HK-2 (cell line): ENCODE measurements around the gene DIAPH2.

Source experiments
- DNase-seq: peaks from one replicate; pipeline ENCODE4 v3.0.0-alpha.2; 2018; ENCODE audit not compliant: unreplicated experiment

DIAPH2 gene

DNA sequence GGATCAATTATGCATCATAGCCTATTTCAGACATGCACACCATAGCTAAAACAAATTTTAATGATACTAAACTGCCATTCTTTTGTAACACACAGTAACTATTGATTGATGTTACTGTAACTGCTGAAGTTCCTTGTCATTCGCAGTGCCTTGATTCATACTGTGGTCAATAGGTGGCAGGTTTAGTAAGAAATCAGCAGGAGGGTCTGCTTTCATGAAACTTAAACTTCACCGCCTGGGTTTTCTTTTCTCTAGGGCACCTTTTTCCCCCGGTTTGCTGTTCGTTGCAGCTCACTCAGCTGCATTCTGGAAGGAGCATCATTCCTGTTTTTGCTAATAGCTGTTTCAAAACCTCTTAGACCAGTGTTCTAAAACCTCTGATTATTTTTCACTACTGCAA is 287.2 kb downstream of the DIAPH2 start:
- no peak for DNase-seq

DNA sequence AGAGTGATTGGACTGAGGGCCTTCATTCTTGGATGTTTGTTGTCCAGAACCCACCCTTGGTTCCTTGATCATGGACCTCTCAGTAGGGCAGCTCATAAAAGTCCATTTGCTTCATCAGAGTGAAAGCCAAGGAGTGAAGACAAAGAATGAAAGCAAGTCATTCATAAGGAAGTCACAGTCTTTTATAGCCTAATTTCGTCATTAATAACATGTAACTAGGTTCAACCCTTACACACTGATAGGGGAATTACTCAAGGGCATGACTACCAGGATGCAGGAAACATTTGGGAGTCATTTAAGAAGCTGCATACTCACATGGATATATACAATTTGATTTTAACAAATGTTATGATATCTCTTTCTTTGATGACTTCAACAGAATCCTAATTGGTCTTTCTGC is 294.3 kb downstream of the DIAPH2 start:
- DNase-seq = no peak

GRCh38 chrX:96979766-96980165 is 295.1 kb downstream of the DIAPH2 start:
- no peak for DNase-seq

GRCh38 chrX:96982161-96982560 is 297.5 kb downstream of the DIAPH2 start:
- DNase-seq = no peak

GRCh38 chrX:96984538-96984937 is 299.9 kb downstream of the DIAPH2 start:
- no peak for DNase-seq

GRCh38 chrX:96985046-96985445 is 300.4 kb downstream of the DIAPH2 start:
- no peak for DNase-seq

- DNase-seq = no peak
Observed at GRCh38 chrX:96987228-96987627, 302.6 kb downstream of the DIAPH2 start.

DNA sequence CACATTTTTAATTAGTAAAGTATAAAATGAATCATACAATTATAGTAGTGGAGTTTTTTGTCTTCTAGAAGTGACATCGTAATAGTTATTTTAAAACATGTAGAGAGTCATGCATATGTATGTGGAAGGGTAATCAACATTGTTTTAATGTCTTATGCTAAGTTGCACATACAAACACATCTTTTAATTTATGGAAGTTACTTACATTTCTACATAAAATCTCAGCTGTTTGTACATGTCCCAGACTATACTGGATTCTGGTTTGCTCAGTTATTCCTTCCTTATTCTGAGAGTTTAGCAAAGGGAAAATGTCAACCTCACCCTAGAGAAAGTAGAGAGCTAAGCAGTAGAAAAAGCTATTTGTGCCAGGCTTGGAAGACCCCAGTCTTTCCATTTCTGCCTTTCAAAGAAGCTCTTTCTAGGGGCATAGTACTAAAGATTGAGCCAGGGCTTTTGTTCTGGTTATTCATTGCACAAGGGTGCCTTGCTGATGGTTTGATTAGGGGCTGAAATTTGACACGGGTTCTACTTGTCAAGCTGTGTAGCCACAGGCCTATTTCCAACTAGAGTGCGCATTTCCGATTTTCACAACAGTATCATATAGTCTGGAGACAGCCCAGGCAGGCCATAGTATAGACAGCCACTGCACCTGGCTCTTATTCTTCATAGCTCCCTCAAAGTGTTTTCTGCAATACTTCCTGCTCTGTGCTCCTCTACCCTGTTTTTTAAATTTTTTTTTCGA is 305.4 kb downstream of the DIAPH2 start:
- DNase-seq = no peak

GRCh38 chrX:96994093-96994492 is 309.5 kb downstream of the DIAPH2 start:
- no peak for DNase-seq

DNA sequence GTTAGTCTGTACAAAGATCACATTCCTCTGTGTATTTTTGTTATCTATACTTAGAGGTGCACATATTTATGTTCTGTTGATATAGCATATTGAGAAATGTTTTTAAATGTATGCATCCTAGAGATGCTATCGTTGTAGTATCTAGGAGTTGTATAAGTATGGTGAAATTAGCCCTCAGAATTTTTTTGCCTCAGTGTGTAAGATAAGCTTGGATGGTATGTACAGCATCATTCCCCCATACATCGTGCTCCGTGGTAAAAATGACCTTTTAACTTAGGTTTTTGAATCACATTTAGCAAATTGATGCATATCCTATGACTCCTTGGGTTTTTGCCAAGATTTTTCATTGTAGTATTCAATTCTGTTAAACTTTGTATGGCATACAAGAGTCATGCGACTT is 312.6 kb downstream of the DIAPH2 start:
- no peak for DNase-seq

DNA sequence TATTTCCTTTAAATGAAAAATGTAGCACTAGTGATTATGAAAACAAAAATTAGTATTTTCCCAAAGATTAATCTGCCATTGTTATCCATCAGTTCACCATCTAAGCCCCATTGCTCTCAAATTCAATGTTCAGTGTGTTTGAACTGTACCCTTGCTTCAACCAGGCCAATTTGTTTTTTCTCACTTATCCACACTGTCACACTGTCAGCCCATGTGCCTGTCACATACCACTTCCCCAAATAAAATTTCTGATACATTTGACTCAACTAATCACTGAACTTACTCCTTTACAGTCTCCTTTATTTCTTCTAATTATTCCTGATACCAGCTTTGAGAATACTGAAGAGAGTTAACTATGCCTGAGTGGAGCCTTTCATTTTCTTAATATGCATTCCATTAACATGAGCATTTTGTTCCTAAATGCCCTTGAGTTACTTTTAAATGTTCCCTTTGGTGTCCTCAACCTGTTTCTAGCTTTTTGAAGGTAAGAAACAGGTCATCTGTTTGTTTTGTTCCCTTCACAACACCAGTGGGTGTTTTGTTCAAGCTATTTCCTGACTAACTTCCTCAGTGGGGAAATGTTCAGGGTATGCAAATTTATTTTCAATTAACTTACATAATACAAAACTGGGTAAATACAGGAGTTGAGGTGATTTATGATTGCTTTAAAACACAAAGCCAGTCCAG is 316.2 kb downstream of the DIAPH2 start:
- DNase-seq = no peak

DNA sequence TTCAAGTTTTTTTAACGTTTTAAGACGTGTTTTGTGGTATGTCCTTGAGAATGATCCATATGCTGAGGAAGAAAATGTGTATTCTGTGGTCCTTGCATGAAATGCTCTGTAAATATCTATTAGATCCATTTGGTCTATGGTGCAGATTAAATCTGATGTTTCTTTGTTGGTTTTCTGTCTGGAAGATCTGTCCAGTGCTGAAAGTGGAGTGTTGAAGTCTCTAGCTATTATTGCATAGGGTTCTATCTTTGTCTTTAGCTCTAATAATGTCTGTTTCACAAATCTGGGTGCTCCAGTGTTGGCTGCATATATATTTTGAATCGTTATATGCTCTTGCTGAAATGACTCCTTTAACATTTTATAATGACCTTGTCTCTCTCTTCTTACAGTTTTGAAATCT is 321.5 kb downstream of the DIAPH2 start:
- DNase-seq = no peak

DNA sequence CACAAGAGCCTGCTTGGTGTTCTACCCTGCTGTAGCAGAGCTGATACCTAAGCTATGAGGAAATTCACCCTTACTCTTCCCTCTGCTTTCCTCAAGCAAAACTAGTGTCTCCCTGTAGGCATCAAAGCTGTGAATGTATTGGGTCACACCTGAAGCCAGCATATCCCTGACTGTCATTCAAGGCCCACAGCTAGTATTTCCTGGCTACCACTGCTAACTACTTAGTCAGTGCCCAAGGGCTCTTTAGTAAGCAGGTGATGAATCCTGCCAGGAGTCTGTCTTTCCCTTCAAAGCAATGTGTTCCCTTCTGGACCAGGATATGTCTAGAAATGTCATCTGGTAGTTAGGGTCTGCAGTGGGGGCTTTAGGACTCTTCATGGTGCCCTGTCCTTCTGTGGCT is 324.7 kb downstream of the DIAPH2 start:
- DNase-seq = no peak

DNA sequence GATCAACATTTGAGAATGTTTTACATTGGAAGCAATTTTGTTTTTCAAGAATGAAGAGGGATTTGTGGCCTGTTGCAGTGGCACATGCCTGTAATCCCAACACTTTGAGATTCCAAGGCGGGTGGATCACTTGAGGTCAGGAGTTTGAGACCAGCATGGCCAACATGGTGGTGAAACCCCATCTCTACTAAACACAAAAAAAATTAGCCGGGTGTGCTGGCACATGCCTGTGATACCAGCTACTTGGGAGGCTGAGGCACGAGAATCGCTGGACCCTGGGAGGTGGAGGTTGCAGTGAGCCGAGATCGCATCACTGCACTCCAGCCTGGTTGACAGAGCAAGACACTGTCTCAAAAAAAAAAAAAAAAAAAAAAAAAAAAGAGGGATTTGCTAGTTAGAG is 326.9 kb downstream of the DIAPH2 start:
- no peak for DNase-seq

GRCh38 chrX:97016106-97016505 is 331.5 kb downstream of the DIAPH2 start:
- no peak for DNase-seq

GRCh38 chrX:97021680-97022079 is 337.0 kb downstream of the DIAPH2 start:
- DNase-seq = no peak

DNA sequence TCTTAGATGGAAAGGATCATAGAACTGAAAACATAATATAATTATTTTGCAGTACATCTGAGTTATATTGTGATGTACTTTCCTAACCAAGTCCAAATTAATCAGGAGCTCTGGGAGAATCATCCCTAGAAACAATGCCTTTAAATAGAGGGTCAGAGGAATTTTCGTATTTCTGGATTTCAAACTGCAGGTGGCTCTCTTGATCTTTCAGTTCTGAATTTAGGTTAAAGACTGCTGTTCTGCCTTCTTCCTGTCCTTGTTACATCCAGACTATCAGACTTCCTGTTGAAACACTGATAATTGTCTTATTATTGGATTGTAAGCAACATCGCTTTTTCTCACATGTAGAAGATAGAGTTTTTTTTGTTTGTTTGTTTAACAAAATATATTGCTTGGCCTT is 341.8 kb downstream of the DIAPH2 start:
- no peak for DNase-seq

GRCh38 chrX:97027384-97027922 is 342.8 kb downstream of the DIAPH2 start:
- no peak for DNase-seq

GRCh38 chrX:97030463-97030862 is 345.8 kb downstream of the DIAPH2 start:
- no peak for DNase-seq

DNA sequence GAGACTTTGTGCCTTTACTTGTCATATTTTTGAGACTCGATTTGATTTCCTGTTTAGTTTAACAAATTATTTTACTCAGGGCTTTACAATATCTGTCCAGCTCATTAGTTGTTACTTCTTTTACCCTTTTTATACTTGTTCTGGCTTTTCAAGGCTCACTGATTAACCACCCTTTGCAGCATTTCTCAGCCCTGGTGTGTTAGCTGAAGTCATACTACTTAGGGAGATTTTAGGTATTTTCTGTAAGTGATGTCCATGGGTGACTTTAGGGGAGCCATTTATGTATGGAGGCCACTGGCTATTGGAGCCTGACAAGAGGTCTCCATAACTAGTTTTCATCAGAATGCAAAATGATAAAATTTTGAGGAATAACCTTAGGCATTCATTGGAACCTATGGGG is 346.3 kb downstream of the DIAPH2 start:
- no peak for DNase-seq

DNA sequence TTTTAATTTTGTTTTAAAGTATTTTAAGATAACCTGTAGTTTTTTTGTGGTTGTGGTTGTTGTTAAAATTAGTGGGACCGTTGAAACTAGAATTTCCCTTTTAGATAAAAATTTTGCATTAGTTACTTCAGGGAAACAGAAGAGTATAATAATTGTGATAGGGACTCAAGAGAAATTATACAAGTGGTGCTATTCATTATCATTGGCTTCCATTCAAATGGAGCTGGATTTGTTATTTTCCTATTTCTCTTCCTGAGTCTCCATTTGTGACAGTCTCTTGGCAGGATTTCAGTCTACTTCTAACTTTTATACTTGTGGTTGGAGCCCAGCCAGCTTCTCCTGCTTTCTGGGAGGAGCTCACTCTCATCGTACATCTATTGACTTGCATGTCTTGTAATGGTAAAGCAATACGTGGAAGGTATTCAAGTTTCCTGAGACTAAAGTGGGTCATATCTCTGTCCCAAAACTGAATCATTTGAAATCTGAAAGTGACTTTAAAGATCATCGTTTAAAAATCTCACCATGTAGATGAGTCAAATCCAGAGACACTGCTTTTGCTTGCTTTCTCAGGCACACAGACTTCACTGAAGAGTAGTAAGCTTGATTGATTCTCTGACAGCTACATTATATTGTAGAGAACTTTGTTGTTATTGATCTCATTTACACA is 354.9 kb downstream of the DIAPH2 start:
- DNase-seq = no peak

DNA sequence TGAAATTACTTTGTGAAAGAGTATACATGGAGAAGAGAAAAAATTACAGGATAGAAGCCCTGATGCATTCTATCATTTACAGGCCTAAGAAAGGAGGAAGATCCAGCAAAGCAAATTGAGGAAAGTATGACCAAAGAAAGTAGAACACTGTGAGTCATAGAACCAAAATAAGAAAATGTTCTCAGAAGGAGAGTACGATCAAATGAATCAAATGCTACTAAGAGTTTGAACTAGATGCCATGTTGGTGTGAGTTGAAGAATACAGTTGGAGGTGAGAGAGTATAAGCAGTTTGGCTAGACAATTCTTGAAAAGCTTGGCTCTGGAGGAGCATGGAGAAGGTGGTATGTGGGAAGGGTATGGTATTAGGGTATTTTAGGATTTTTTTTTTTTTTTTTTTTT is 360.8 kb downstream of the DIAPH2 start:
- DNase-seq = no peak

DNA sequence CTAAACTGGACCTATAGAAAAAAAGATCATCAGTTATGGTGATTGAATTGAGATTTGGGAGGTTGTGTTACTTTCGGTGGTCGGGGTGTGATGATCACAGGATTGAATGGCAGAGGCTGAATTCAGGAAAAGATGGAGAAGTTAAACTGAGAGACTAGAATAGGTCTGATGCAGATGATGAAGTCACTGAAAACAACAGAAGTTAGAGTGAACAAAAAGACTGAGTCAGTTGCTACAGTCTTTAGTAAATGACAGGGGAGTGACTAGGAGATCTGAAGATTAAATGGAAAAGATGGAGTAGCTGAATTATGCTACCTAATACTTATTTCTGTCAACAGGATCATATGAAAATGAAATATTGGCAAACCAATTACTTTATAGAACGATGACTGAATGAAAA is 362.2 kb downstream of the DIAPH2 start:
- no peak for DNase-seq
